Astrocyte (in vitro differentiated cells and primary cell): ENCODE data around the gene ZFYVE28.

Source experiments
- EZH2 ChIP-seq: IDR thresholded peaks from 2 replicates; pipeline ENCODE4 v1.6.1; 2012; ENCODE audit warnings: mild to moderate bottlenecking, low read length, inconsistent platforms; ENCODE audit not compliant: insufficient read depth
- TF ChIP-seq, protein P1 (sequence below): IDR thresholded peaks from 2 replicates; pipeline ENCODE4 v1.5.1; 2011; ENCODE audit warnings: low read depth, mild to moderate bottlenecking, inconsistent platforms, low read length, moderate library complexity; ENCODE audit not compliant: insufficient read depth

DNA sequence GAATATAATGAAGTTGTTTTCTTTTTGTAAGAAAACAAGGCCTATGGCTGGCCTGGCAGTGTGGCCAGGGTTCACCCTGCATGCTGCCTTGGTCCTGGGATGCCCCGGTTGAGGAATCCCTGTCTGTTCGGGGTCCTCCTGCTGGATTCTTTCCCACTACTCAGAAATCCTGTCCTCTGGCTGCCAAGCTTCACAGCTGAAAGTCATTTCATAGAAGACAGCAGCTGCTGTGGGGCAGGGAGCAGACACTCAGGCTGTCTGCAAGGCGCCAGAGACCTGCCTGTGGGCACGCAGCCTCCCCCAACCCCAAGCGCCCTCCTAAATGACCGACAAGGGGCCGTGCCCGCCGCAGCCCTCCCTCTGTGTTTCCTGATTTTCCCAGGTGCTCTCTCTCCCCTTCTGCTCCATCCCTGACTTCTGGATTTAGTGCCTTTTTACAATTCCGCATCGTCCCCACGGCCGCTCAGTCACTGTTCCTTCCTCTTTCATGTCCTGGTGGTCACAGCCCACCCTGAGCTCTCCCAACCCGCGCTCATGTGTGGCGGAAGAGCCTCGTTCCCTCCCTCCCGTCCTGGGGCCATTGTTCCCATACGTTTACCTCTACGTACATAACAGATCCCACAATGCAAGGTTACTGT is 27.5 kb downstream of the ZFYVE28 start:
- TF ChIP-seq, protein P1, sequence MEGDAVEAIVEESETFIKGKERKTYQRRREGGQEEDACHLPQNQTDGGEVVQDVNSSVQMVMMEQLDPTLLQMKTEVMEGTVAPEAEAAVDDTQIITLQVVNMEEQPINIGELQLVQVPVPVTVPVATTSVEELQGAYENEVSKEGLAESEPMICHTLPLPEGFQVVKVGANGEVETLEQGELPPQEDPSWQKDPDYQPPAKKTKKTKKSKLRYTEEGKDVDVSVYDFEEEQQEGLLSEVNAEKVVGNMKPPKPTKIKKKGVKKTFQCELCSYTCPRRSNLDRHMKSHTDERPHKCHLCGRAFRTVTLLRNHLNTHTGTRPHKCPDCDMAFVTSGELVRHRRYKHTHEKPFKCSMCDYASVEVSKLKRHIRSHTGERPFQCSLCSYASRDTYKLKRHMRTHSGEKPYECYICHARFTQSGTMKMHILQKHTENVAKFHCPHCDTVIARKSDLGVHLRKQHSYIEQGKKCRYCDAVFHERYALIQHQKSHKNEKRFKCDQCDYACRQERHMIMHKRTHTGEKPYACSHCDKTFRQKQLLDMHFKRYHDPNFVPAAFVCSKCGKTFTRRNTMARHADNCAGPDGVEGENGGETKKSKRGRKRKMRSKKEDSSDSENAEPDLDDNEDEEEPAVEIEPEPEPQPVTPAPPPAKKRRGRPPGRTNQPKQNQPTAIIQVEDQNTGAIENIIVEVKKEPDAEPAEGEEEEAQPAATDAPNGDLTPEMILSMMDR: no peak
- TF ChIP-seq EZH2: no peak
